GM12872 (cell line): ENCODE results near the gene DIABLO.

Experiments
- CTCF ChIP-seq: IDR thresholded peaks from 3 replicates; pipeline ENCODE4 v1.5.1; 2011; ENCODE audit warnings: low read depth, mild to moderate bottlenecking, low read length, moderate library complexity; ENCODE audit not compliant: insufficient read depth

The DIABLO gene

GRCh38 chr12:122190842-122191668 is 34.8 kb downstream of the DIABLO start:
- TF ChIP-seq CTCF = peak; percentile 92

GRCh38 chr12:122189626-122190475 is 36.0 kb downstream of the DIABLO start:
- no peak for TF ChIP-seq CTCF

- no peak for TF ChIP-seq CTCF
Measured at GRCh38 chr12:122187466-122187865, 38.4 kb downstream of the DIABLO start.

- no peak for TF ChIP-seq CTCF
Measured at GRCh38 chr12:122185494-122186082, 40.3 kb downstream of the DIABLO start.

- TF ChIP-seq CTCF = no peak
Measured at GRCh38 chr12:122185079-122185478, 40.8 kb downstream of the DIABLO start.

GRCh38 chr12:122184517-122184916 is 41.3 kb downstream of the DIABLO start:
- no peak for TF ChIP-seq CTCF

GRCh38 chr12:122183588-122183940 is 42.3 kb downstream of the DIABLO start:
- no peak for TF ChIP-seq CTCF
